Measurements from ENCODE around the gene TSPAN17. TPM values are rescaled to one million over a fixed set of nuclear protein-coding genes. Genes with fewer than 3 reads are reported as not detected.

The TSPAN17 gene
- total RNA-seq, 1 experiment from 2014 or later = 23.3 TPM

GRCh38 chr5:176631383-176632200 lies 15.7 kb upstream of the TSPAN17 start:
- H3K27ac ChIP-seq (ENCODE audit: low read depth, low read length, poor library complexity, severe bottlenecking) = no peak overlapping the region
- peaks cover 20% of the 10 kb centered on the region for H3K27me3 ChIP-seq (replicated peaks; ENCODE audit: insufficient read depth, low read depth, low read length, poor library complexity)
- ChIA-PET POLR2A (ENCODE audit: low non-redundant PET) (no interaction called here), CTCF (no interaction called here)
- TF ChIP-seq, protein P1, sequence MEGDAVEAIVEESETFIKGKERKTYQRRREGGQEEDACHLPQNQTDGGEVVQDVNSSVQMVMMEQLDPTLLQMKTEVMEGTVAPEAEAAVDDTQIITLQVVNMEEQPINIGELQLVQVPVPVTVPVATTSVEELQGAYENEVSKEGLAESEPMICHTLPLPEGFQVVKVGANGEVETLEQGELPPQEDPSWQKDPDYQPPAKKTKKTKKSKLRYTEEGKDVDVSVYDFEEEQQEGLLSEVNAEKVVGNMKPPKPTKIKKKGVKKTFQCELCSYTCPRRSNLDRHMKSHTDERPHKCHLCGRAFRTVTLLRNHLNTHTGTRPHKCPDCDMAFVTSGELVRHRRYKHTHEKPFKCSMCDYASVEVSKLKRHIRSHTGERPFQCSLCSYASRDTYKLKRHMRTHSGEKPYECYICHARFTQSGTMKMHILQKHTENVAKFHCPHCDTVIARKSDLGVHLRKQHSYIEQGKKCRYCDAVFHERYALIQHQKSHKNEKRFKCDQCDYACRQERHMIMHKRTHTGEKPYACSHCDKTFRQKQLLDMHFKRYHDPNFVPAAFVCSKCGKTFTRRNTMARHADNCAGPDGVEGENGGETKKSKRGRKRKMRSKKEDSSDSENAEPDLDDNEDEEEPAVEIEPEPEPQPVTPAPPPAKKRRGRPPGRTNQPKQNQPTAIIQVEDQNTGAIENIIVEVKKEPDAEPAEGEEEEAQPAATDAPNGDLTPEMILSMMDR (conservative IDR thresholded peaks at IDR 0.05; ENCODE audit: low read depth, low read length) = no peak
- TF ChIP-seq EZH2 (IDR thresholded peaks at IDR 0.05; ENCODE audit: borderline replicate concordance, low read depth, low read length, poor library complexity, severe bottlenecking) = no peak
- BruUV-seq (replicated peaks) = no TSS peak
- H3K4me3 ChIP-seq (ENCODE audit: low read depth, low read length, poor library complexity, severe bottlenecking) = no peak overlapping the region
- no peaks in the 10 kb centered on the region for H3K9me3 ChIP-seq (ENCODE audit: low read depth, low read length, poor library complexity, severe bottlenecking)
- no peak for DNase-seq (ENCODE audit: low spot score)
- H3K4me1 ChIP-seq (ENCODE audit: insufficient read depth, low read length, poor library complexity, severe bottlenecking) = peaks cover 25% of the 10 kb centered on the region
- intact Hi-C loops (cut with micrococcal nuclease; ENCODE audit: unreplicated experiment) = no loop called here
- H3K36me3 ChIP-seq (ENCODE audit: insufficient read depth, low read length, poor library complexity, severe bottlenecking) = no peaks in the 10 kb centered on the region

GRCh38 chr5:176632745-176633144 lies 14.5 kb upstream of the TSPAN17 start:
- CTCF ChIA-PET = no interaction called here

DNA sequence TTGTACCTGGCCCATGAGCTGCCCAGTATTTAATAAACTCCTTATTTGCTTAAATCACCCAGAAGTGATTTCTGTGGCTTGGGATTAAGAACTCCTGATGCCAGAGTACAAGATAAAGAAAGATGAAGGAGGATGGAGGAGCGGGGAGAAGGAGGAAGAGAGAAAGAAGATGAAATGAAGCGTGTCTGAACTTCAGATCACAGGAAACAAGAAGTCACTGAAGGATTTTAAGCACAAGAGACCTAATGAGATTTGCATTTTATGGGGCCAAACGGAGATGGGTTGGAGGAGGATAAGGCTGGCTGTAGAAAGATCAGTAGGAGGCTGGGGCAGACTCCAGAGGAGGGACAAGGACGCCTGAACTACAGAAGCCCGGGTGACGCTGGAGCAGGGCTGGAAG lies 13.7 kb upstream of the TSPAN17 start:
- peak; percentile 52 for DNase-seq (ENCODE audit: low spot score)
- Histone ChIP-seq H3K9me3 (ENCODE audit: low read depth, low read length, poor library complexity, severe bottlenecking) (no peaks in the 10 kb centered on the region), H3K4me1 (ENCODE audit: insufficient read depth, low read length, poor library complexity, severe bottlenecking) (peaks cover 25% of the 10 kb centered on the region), H3K27me3 (replicated peaks; ENCODE audit: insufficient read depth, low read depth, low read length, poor library complexity) (peaks cover 20% of the 10 kb centered on the region), H3K27ac (ENCODE audit: low read depth, low read length, poor library complexity, severe bottlenecking) (no peak overlapping the region), H3K36me3 (ENCODE audit: insufficient read depth, low read length, poor library complexity, severe bottlenecking) (no peaks in the 10 kb centered on the region), H3K4me3 (ENCODE audit: low read depth, low read length, poor library complexity, severe bottlenecking) (no peak overlapping the region)
- no peak for TF ChIP-seq EZH2 (IDR thresholded peaks at IDR 0.05; ENCODE audit: borderline replicate concordance, low read depth, low read length, poor library complexity, severe bottlenecking)
- TF ChIP-seq, protein P1 (conservative IDR thresholded peaks at IDR 0.05; ENCODE audit: low read depth, low read length) = no peak
- CTCF ChIA-PET = no interaction called here
- POLR2A ChIA-PET (ENCODE audit: low non-redundant PET) = no interaction called here
- intact Hi-C loops (cut with micrococcal nuclease; ENCODE audit: unreplicated experiment) = no loop called here
- no TSS peak for BruUV-seq (replicated peaks)

More at GRCh38 chr5:176632745-176633144, 14.5 kb upstream of the TSPAN17 start:
- no TSS peak for BruUV-seq (replicated peaks)
- no peaks in the 10 kb centered on the region for H3K9me3 ChIP-seq (ENCODE audit: low read depth, low read length, poor library complexity, severe bottlenecking)
- no peaks in the 10 kb centered on the region for H3K36me3 ChIP-seq (ENCODE audit: insufficient read depth, low read length, poor library complexity, severe bottlenecking)
- H3K27ac ChIP-seq (ENCODE audit: low read depth, low read length, poor library complexity, severe bottlenecking) = no peak overlapping the region
- TF ChIP-seq, protein P1 (conservative IDR thresholded peaks at IDR 0.05; ENCODE audit: low read depth, low read length) = no peak
- TF ChIP-seq EZH2 (IDR thresholded peaks at IDR 0.05; ENCODE audit: borderline replicate concordance, low read depth, low read length, poor library complexity, severe bottlenecking) = no peak
- POLR2A ChIA-PET (ENCODE audit: low non-redundant PET) = no interaction called here
- H3K4me1 ChIP-seq (ENCODE audit: insufficient read depth, low read length, poor library complexity, severe bottlenecking) = peaks cover 25% of the 10 kb centered on the region
- intact Hi-C loops (cut with micrococcal nuclease; ENCODE audit: unreplicated experiment) = no loop called here
- H3K4me3 ChIP-seq (ENCODE audit: low read depth, low read length, poor library complexity, severe bottlenecking) = no peak overlapping the region
- H3K27me3 ChIP-seq (replicated peaks; ENCODE audit: insufficient read depth, low read depth, low read length, poor library complexity) = peaks cover 20% of the 10 kb centered on the region
- DNase-seq (ENCODE audit: low spot score) = no peak

All from A673 (cell line).